ENCODE measurements around the gene GRK5.

The GRK5 gene

GRCh38 chr10:119378737-119379067, 171.3 kb downstream of the GRK5 start:
- TF ChIP-seq POLR2A (IDR thresholded peaks at IDR 0.05; ENCODE audit: extremely low read depth, insufficient read length): no peak
- H3K4me3 ChIP-seq (ENCODE audit: low read depth, low read length): no peak overlapping the region
- no peak for DNase-seq (ENCODE audit: low read depth)

- H3K4me3 ChIP-seq (ENCODE audit: low read depth, low read length): no peak overlapping the region
- no peak for TF ChIP-seq POLR2A (IDR thresholded peaks at IDR 0.05; ENCODE audit: extremely low read depth, insufficient read length)
- no peak for TF ChIP-seq MYC (IDR thresholded peaks at IDR 0.05; ENCODE audit: low read depth, low read length)
- TF ChIP-seq, protein P1, sequence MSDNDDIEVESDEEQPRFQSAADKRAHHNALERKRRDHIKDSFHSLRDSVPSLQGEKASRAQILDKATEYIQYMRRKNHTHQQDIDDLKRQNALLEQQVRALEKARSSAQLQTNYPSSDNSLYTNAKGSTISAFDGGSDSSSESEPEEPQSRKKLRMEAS (IDR thresholded peaks at IDR 0.05; ENCODE audit: low read depth, low read length): no peak
- TF ChIP-seq, protein P2, sequence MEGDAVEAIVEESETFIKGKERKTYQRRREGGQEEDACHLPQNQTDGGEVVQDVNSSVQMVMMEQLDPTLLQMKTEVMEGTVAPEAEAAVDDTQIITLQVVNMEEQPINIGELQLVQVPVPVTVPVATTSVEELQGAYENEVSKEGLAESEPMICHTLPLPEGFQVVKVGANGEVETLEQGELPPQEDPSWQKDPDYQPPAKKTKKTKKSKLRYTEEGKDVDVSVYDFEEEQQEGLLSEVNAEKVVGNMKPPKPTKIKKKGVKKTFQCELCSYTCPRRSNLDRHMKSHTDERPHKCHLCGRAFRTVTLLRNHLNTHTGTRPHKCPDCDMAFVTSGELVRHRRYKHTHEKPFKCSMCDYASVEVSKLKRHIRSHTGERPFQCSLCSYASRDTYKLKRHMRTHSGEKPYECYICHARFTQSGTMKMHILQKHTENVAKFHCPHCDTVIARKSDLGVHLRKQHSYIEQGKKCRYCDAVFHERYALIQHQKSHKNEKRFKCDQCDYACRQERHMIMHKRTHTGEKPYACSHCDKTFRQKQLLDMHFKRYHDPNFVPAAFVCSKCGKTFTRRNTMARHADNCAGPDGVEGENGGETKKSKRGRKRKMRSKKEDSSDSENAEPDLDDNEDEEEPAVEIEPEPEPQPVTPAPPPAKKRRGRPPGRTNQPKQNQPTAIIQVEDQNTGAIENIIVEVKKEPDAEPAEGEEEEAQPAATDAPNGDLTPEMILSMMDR (IDR thresholded peaks at IDR 0.05; ENCODE audit: low read depth, low read length): no peak
- DNase-seq (ENCODE audit: low read depth): peak; percentile 27
Measured at GRCh38 chr10:119379466-119380071, 172.2 kb downstream of the GRK5 start.

DNA sequence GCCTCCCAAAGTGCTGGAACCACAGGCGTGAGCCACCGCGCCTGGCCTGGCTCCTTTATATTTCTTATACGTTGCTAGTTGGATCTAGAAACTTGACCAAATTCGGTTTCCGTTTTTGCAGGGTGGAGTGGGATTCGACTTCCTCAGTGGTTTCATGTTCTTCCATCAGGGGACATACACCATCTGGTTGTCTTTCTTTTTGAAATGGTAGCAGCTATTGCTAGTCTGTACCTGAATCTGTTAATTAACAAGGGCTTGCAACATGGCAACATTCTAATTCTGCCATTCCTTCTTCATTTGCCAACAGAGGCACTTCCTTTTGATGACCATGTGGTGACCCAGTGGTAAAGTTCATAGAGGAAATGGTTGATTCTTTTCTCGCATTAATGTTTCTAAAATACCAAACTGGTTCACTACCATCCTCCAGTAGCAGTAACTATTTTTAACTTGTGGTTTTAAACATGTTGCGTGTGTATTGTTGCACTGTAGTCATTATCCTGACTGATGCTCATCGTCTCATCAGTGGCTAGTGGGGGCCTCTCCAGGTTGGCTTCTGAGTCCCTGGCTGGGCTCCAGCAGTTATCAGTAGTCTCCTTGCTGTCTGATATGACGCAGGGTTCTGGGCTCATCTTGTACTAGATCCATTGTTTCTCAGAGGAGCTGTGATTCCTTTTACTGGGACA, 175.9 kb downstream of the GRK5 start:
- DNase-seq (ENCODE audit: low read depth): no peak
- H3K4me3 ChIP-seq (ENCODE audit: low read depth, low read length): no peak overlapping the region
- TF ChIP-seq POLR2A (IDR thresholded peaks at IDR 0.05; ENCODE audit: extremely low read depth, insufficient read length): no peak
- TF ChIP-seq, protein P2 (IDR thresholded peaks at IDR 0.05; ENCODE audit: low read depth, low read length): no peak
- TF ChIP-seq, protein P1 (IDR thresholded peaks at IDR 0.05; ENCODE audit: low read depth, low read length): no peak
- no peak for TF ChIP-seq MYC (IDR thresholded peaks at IDR 0.05; ENCODE audit: low read depth, low read length)

DNA sequence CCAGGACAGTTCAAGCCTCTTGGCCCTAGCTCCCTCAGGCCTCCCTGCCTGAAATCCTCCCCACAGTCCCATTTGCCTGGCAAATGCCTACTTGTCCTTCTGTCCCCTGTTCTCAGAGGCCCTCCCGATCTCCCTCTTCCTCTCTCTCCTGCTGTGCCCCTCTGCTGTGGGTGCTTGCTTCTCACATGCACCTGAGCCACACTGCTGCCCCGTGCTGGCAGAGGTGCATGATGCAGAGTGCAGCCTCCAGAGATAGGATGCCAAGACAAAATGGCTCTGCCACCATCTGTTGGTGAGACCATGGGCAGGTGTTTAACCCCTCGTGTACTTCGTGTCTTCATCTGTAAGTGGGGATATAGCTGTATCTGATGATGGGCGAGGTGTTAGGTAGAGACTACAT, 176.8 kb downstream of the GRK5 start:
- H3K4me3 ChIP-seq (ENCODE audit: low read depth, low read length): no peak overlapping the region
- no peak for TF ChIP-seq POLR2A (IDR thresholded peaks at IDR 0.05; ENCODE audit: extremely low read depth, insufficient read length)
- TF ChIP-seq, protein P2 (IDR thresholded peaks at IDR 0.05; ENCODE audit: low read depth, low read length): no peak
- TF ChIP-seq MYC (IDR thresholded peaks at IDR 0.05; ENCODE audit: low read depth, low read length): no peak
- TF ChIP-seq, protein P1 (IDR thresholded peaks at IDR 0.05; ENCODE audit: low read depth, low read length): no peak
- no peak for DNase-seq (ENCODE audit: low read depth)

DNA sequence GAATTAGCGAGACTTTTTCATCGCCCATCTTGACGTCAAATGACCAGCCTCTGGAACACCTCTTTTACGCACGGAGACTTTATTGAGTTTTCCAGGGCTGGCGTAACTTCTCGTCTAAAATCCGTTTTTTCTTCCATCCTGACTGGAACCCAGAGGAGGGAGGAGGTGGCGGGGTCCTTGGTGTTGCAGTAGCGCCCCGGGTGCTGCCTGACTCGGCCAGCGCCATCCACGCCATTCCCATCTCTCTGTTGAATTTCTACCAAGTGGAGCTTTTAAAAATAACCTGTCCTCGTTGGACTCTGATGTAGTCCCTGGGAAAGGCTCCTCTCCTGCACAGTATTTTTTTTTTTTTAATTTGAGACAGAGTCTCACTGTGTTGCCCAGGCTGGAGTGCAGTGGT, 179.3 kb downstream of the GRK5 start:
- no peak for DNase-seq (ENCODE audit: low read depth)
- H3K4me3 ChIP-seq (ENCODE audit: low read depth, low read length): no peak overlapping the region
- TF ChIP-seq, protein P1 (IDR thresholded peaks at IDR 0.05; ENCODE audit: low read depth, low read length): no peak
- no peak for TF ChIP-seq MYC (IDR thresholded peaks at IDR 0.05; ENCODE audit: low read depth, low read length)
- TF ChIP-seq, protein P2 (IDR thresholded peaks at IDR 0.05; ENCODE audit: low read depth, low read length): no peak
- TF ChIP-seq POLR2A (IDR thresholded peaks at IDR 0.05; ENCODE audit: extremely low read depth, insufficient read length): no peak

- DNase-seq (ENCODE audit: low read depth): no peak
- TF ChIP-seq MYC (IDR thresholded peaks at IDR 0.05; ENCODE audit: low read depth, low read length) (no peak), POLR2A (IDR thresholded peaks at IDR 0.05; ENCODE audit: extremely low read depth, insufficient read length) (no peak)
- TF ChIP-seq, protein P2 (IDR thresholded peaks at IDR 0.05; ENCODE audit: low read depth, low read length): no peak
- TF ChIP-seq, protein P1 (IDR thresholded peaks at IDR 0.05; ENCODE audit: low read depth, low read length): no peak
- no peak overlapping the region for H3K4me3 ChIP-seq (ENCODE audit: low read depth, low read length)
Measured at GRCh38 chr10:119388849-119389345, 181.5 kb downstream of the GRK5 start.
